Activated CD4-positive, alpha-beta T cell treated with anti-CD3 and anti-CD28 coated beads for 48 hours (primary cell): ENCODE data around the gene SH3PXD2B.
"Not testable (repeated sequence)": the region's sequence is repeated elsewhere in the genome, so short reads cannot be mapped to it uniquely, and the experiment has no call there.

Experiments
- DNase-seq: peaks from one replicate; pipeline ENCODE4 v3.0.0-alpha.2; 2020

SH3PXD2B gene

GRCh38 chr5:172485511-172486202 lies 31.3 kb upstream of the SH3PXD2B start:
- DNase-seq, result no peak

GRCh38 chr5:172484664-172485063 lies 30.3 kb upstream of the SH3PXD2B start:
- DNase-seq, result no peak

- no peak for DNase-seq
Measured at GRCh38 chr5:172482156-172483020, 28.1 kb upstream of the SH3PXD2B start.

- DNase-seq, result no peak
Measured at GRCh38 chr5:172481011-172481800, 26.9 kb upstream of the SH3PXD2B start.

GRCh38 chr5:172479784-172480115 lies 25.4 kb upstream of the SH3PXD2B start:
- DNase-seq, result no peak

GRCh38 chr5:172479034-172479783 lies 24.9 kb upstream of the SH3PXD2B start:
- peak; percentile 79 for DNase-seq

- DNase-seq, result not testable (repeated sequence)
Measured at GRCh38 chr5:172478695-172479033, 24.3 kb upstream of the SH3PXD2B start.

GRCh38 chr5:172478256-172478655 lies 23.9 kb upstream of the SH3PXD2B start:
- DNase-seq, result no peak

- no peak for DNase-seq
Measured at GRCh38 chr5:172477466-172477865, 23.1 kb upstream of the SH3PXD2B start.

- DNase-seq, result no peak
Measured at GRCh38 chr5:172474293-172474692, 20.0 kb upstream of the SH3PXD2B start.

DNA sequence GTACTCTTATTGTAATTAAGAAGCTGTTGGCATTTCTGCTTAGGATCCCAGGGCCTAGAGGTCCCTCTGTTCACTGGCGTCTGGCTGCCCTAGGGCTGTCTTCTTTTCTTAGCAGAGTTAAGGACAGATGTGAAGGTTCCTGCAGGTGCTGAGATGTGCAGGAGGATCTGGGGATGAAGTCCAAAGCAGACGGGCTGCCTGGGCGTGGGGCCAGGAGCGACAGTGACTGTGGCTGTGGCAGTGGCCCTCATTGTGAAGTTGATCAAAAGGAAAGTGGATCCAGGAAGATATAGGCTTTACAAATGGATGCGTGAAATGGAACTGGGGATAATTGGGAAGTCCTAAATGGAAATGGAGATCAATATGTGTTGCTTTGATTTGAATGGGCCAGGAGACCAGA lies 19.1 kb upstream of the SH3PXD2B start:
- no peak for DNase-seq

DNA sequence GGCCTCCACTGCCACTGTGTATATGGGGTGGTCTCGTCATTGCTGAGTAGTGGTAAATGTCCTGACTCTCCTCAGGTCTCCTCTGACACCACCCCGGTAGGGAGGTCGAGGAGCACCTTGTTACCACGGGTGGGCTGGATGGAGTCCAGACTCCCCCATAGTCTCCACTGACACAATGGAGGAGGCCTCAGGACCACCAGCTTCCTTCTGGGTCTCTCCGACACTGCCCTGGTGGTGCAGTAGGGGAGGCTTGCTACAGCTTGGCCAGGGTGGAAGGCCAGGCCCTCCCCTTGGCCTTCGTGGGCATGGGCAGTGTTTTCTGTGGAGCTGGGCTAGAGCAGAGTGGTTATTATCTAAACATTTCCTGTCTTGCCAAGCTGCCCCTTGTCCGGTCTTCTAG lies 15.4 kb upstream of the SH3PXD2B start:
- no peak for DNase-seq

DNA sequence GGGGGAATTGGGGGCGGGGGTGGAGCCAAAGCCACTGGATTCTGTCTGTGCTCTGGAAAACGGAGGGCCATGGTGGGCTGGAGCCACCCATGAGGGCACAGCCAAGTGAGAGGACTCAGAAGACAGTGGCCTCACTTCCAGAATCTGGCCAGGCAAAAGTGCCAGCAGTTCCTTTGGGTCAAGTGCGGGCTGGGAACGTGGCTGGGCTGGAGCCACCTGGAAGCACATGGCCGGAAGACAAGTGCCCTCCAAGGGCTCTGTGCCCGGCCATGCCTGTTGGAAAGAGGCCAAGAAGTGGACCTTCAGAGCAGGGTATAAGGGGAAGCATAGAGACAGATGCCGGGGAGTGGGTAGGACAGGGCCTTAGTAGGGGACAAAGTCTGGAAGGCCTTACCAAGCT lies 11.7 kb upstream of the SH3PXD2B start:
- DNase-seq, result no peak

DNA sequence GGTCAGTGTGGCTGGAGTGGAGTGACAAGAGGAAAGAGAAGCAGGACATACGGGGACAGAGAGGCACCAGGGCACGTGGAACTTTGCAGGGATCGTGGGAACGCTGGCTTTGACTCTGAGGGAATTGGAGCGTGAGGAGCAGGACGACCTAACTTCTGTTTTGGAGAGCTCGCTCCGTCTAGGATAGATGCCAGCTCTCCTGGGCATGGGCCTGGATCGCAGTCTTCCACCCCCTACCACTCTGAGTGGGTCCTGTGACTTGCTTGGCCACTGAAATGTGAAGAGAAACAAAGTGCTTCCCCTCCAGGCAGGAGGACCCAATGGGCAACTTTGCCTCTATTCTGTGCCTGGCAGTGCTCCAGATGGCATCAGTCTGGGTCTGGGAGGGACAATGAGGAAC lies 8.7 kb upstream of the SH3PXD2B start:
- DNase-seq, result no peak

DNA sequence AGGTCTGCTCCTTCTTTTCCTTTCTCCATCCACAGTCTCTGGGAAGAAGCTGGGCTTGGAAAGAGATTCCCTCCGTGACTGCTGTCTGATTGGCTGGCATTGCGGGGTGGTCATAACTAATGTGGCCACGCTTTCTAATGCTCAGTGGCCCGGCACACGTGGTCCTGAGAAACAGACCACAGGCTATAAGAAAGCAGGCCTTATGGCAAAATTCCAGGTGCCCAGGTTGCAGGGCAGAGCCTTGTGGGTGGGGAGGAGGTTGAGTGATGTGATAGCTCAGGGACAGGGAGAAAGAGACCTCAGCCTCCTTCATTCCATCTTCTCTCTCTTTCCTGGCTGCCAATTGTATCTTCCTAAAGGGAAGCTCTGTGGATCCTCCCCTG lies 5.4 kb upstream of the SH3PXD2B start:
- no peak for DNase-seq

DNA sequence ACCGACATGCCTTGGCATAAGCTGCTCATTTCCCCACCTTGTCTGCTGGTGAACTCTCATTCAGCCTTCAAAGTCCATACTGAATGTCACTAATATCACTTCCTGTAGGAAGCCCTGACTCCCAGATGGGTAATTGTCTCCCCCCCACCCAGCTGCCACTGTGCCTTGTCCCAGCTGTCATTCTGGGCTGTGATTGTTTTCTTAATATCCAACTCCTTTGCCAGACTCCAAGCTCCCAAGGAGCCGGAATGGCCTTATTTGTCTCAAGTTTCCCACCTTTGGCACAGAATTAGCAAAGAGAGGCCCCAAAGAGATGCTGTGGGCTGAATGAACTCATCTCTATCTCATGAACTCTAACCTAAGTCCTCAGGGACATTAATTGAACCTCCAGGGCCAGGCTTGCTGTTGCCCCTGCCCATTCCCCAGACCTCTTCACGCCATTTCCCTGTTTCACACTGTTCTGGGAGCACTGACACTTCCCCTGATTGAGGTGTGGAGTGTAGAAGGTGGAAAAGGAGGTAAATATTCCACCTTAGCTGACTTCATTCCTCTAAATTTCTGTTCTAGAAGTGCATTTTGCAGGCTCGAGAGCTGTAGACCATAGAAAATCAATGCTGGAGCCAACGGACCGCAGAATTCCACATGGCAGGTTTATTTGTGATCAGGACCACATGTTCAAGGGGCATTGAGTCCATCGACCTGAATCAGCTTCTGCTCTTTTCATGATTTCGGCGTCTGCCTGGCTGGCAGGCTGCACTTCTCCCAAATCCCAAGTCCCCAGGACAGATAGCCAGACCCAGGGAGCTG lies 4.9 kb upstream of the SH3PXD2B start:
- DNase-seq, result no peak

- DNase-seq, result no peak
Measured at GRCh38 chr5:172456076-172456722, 1.9 kb upstream of the SH3PXD2B start.

DNA sequence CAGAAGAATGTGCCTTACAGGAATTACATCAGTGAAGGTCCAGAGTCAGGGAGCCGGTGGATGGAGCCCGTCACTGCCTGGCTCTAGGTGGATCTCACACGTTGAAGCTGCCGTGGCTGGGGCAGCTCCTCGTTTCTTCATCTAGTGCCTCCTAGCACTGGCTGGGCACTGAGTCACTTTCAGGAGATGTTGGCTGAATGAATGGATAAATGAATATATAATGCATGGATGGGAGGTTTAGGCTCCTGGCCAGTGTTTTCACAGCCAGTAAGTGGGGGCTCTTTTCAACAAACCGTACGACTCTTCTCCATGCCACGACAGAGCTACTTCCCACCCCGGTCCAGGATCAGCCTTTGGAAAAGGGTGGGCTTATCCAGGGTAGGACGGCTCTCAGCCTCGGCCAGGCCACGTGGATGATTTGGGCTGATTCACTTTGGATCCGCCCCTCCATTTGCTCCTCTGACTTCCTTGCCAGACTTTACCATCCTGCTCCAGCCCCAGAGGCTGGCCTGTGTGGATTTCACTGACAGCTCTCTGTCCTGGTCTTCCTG lies 1.3 kb upstream of the SH3PXD2B start:
- DNase-seq, result no peak

- DNase-seq, result no peak
Measured at GRCh38 chr5:172455087-172455381, 709 bp upstream of the SH3PXD2B start.

DNA sequence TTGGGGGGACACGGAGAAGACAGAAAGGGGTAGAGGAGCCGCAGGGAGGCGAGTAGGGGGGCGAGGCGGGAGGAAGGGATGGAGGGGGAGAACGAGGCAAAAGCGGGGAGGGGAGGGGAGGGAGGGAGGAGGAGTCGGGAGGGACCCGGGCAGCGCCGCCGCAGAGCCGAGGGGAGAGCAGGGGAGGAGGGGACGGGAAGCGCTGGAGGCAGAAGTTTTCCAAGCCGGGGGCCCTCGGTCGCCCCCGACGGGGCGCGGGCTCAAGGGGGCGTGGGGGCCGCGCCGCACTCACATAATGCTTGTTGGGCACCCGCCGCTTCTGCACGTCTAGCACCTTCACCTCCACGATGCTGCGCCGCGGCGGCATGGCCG lies 353 bp downstream of the SH3PXD2B start:
- no peak for DNase-seq

DNA sequence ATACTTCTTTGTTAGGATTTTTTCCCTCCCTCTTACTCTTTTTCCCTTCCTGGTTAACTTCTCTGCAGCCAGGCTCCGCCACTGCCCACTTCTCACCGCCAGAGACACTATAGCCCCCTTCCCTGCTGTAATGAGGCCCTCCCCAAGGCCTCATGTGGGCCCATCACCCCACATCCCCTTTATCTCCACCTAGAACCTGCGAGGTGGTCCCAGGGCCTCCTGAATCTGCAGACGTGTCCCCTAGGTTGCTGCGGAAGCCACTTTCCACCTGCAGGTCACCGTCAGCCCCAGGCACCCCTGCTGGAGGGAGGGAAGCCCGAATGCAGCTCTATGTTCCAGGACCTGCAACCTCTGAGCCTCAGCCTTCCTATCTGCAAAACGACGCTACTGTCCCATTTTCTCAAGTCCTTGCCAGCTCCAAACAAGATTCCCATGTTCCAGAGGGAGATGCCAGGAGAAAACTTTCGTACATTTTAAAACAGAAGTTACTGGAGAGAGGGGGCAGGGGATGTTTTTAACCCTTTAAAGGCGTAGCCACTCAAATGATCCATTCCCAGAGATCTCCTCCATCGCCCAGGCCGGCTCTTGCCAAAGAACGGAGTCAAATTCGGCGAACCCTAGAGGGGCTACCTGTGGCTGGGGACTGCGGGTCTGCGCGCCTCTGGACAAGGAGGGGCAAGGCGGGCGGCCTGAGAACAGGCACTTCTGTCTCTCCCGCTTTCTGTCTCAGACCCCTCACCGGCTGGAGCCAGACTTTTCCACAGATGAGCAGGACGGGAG lies 929 bp downstream of the SH3PXD2B start:
- no peak for DNase-seq
